Measurements from ENCODE around the gene APOL2. TPM values are rescaled to one million over a fixed set of nuclear protein-coding genes. Genes with fewer than 3 reads are reported as not detected.

The APOL2 gene
- total RNA-seq, 1 donor from 2014 or later, result 15.7 TPM

GRCh38 chr22:36285545-36285944, 46.2 kb upstream of the APOL2 start:
- Mint-ChIP-seq H3K27me3 (ENCODE audit: low read depth) (no peaks in the 10 kb centered on the region), H3K9me3 (no peaks in the 10 kb centered on the region), H3K4me3 (no peak overlapping the region), H3K4me1 (no peaks in the 10 kb centered on the region), H3K27ac (ENCODE audit: unreplicated experiment) (no peak overlapping the region), H3K36me3 (ENCODE audit: low read depth) (peaks cover 20% of the 10 kb centered on the region)
- no peak for DNase-seq (ENCODE audit: low read depth, low spot score)
- TF ChIP-seq CTCF (conservative IDR thresholded peaks at IDR 0.05), result no peak

DNA sequence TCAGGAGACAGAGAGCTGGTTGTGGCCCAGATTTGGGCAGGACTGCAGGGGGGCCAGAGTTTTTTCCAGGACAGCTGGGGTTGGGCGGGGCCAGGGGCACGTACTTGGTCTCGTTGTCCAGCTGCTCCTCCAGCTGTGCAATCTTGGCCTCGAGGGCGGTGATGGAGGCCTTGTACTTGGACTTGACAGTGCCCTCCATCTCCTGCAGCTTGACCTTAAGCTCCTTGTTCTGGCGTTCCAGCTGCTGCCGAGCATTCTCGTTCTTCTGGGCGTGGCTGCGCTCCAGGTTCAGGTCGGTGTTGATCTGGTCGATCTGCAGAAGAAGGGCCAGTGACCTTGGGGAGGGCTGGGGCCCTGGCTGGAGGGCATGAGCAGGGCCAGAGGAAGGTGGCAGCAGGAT, 45.7 kb upstream of the APOL2 start:
- no peak overlapping the region for H3K27ac Mint-ChIP-seq (ENCODE audit: unreplicated experiment)
- no peak overlapping the region for H3K4me3 Mint-ChIP-seq
- H3K9me3 Mint-ChIP-seq, result no peaks in the 10 kb centered on the region
- no peaks in the 10 kb centered on the region for H3K4me1 Mint-ChIP-seq
- no peak for TF ChIP-seq CTCF (conservative IDR thresholded peaks at IDR 0.05)
- peaks cover 21% of the 10 kb centered on the region for H3K36me3 Mint-ChIP-seq (ENCODE audit: low read depth)
- no peak for DNase-seq (ENCODE audit: low read depth, low spot score)
- no peaks in the 10 kb centered on the region for H3K27me3 Mint-ChIP-seq (ENCODE audit: low read depth)

GRCh38 chr22:36284171-36284571, 44.8 kb upstream of the APOL2 start:
- no peaks in the 10 kb centered on the region for H3K9me3 Mint-ChIP-seq
- no peak for DNase-seq (ENCODE audit: low read depth, low spot score)
- H3K27ac Mint-ChIP-seq (ENCODE audit: unreplicated experiment), result no peak overlapping the region
- no peaks in the 10 kb centered on the region for H3K4me1 Mint-ChIP-seq
- no peaks in the 10 kb centered on the region for H3K27me3 Mint-ChIP-seq (ENCODE audit: low read depth)
- peaks cover 16% of the 10 kb centered on the region for H3K36me3 Mint-ChIP-seq (ENCODE audit: low read depth)
- no peak overlapping the region for H3K4me3 Mint-ChIP-seq
- TF ChIP-seq CTCF (conservative IDR thresholded peaks at IDR 0.05), result no peak

DNA sequence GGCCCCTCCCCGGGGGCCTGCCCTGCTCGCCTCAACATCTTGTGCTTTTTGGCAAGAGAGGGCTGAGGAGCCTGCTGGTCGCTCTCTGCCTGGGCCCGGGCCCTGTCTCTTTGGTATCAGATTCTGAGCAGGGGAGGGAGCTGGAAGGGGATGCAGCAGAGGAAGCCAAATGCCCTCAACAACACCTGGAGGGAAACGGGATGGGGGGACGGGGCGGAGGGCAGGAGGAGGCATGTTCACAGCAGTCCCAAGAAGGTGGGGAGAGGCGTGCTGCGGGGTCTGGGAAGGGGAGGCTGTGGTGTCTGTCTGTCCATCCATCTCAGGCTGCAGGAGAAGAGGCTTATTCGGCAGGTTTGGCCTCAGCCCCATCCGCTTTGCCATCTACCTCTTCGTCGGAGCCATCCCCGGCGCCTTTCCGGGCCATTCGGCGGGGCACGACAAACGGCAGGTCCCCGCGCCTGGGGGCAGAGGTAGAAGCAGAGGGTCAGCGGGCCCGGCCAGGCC, 43.1 kb upstream of the APOL2 start:
- Mint-ChIP-seq H3K4me3 (no peak overlapping the region), H3K4me1 (peaks cover 2% of the 10 kb centered on the region), H3K27ac (ENCODE audit: unreplicated experiment) (no peak overlapping the region), H3K36me3 (ENCODE audit: low read depth) (peaks cover 15% of the 10 kb centered on the region), H3K9me3 (no peaks in the 10 kb centered on the region), H3K27me3 (ENCODE audit: low read depth) (no peaks in the 10 kb centered on the region)
- no peak for TF ChIP-seq CTCF (conservative IDR thresholded peaks at IDR 0.05)
- no peak for DNase-seq (ENCODE audit: low read depth, low spot score)

DNA sequence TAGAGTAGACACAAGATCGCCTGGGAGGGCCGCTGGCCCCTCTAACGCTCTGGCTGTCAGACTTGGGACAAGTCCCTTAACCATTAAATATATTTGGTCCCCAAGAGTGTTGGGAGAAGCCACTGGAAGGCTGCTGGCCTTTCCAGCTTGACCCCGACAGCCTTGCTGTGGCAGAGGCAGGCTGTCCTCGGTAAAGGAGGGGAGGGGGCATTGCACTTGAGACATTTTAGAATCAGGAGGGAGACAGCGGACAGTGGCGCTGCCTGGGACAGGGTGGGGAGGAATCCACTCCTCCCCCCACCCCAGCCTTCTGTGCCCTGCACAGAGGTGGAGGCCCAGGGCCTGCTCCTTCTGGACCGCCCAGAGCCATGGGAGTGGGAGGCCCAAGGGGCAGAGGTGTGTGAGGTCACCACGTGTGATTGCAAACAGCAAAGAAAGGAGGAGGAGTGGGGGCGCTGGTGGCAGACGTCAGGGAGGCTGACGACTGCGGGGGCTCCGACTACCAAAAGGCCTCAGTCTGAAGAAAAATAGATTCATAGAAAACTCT, 42.5 kb upstream of the APOL2 start:
- H3K36me3 Mint-ChIP-seq (ENCODE audit: low read depth), result peaks cover 11% of the 10 kb centered on the region
- no peak for TF ChIP-seq CTCF (conservative IDR thresholded peaks at IDR 0.05)
- peak overlapping the region; percentile 78 for H3K27ac Mint-ChIP-seq (ENCODE audit: unreplicated experiment)

More for the DNA sequence above, 42.5 kb upstream of the APOL2 start:
- no peak for DNase-seq (ENCODE audit: low read depth, low spot score)
- Mint-ChIP-seq H3K4me3 (no peak overlapping the region), H3K27me3 (ENCODE audit: low read depth) (no peaks in the 10 kb centered on the region), H3K4me1 (peaks cover 4% of the 10 kb centered on the region), H3K9me3 (no peaks in the 10 kb centered on the region)
